ENCODE data around the gene CRB2. TPM values are rescaled to one million over a fixed set of nuclear protein-coding genes. Genes with fewer than 3 reads are reported as not detected.
A peak's percentile ranks its signal among the peaks of the same experiment; 100 is the strongest.

The CRB2 gene
- total RNA-seq, 2 donors from 2014 or later = 0.14 TPM; not detected in 1

- peak in 1 of 2 donors; percentile 54 for DNase-seq (ENCODE audit: low spot score in 2 of 2)
- Mint-ChIP-seq H3K36me3 (no peaks in the 10 kb centered on the region), H3K27ac (no peak overlapping the region), H3K9me3 (no peaks in the 10 kb centered on the region)
- ATAC-seq = peak in 1 of 2 donors; percentile 44
These were observed 43.9 kb downstream of the CRB2 start for GRCh38 chr9:123399803-123400378.

GRCh38 chr9:123400926-123401503, 45.0 kb downstream of the CRB2 start:
- H3K36me3 Mint-ChIP-seq = no peaks in the 10 kb centered on the region
- H3K9me3 Mint-ChIP-seq = no peaks in the 10 kb centered on the region
- no peak for ATAC-seq
- H3K27ac Mint-ChIP-seq = no peak overlapping the region
- DNase-seq (ENCODE audit: low spot score in 2 of 2) = no peak

- H3K9me3 Mint-ChIP-seq = no peaks in the 10 kb centered on the region
- H3K27ac Mint-ChIP-seq = no peak overlapping the region
- ATAC-seq (peak in 1 of 2 donors; percentile 43), DNase-seq (ENCODE audit: low spot score in 2 of 2) (no peak)
- H3K36me3 Mint-ChIP-seq = no peaks in the 10 kb centered on the region
These were observed 46.0 kb downstream of the CRB2 start for GRCh38 chr9:123401879-123402513.

GRCh38 chr9:123402981-123403509, 47.0 kb downstream of the CRB2 start:
- DNase-seq (ENCODE audit: low spot score in 2 of 2) (no peak), ATAC-seq (no peak)
- Mint-ChIP-seq H3K9me3 (no peaks in the 10 kb centered on the region), H3K27ac (peak overlapping the region in 1 of 2 donors; percentile 34), H3K36me3 (no peaks in the 10 kb centered on the region)

- Mint-ChIP-seq H3K27ac (peak overlapping the region in 1 of 2 donors; percentile 60), H3K9me3 (no peaks in the 10 kb centered on the region)
- no peak for ATAC-seq
These were observed 50.0 kb downstream of the CRB2 start for GRCh38 chr9:123406016-123406415.

GRCh38 chr9:123406691-123407216, 50.8 kb downstream of the CRB2 start:
- Mint-ChIP-seq H3K36me3 (no peaks in the 10 kb centered on the region), H3K9me3 (no peaks in the 10 kb centered on the region), H3K27ac (peak overlapping the region in 1 of 2 donors; percentile 60)
- ATAC-seq (no peak), DNase-seq (ENCODE audit: low spot score in 2 of 2) (no peak)

More at GRCh38 chr9:123406016-123406415, 50.0 kb downstream of the CRB2 start:
- no peaks in the 10 kb centered on the region for H3K36me3 Mint-ChIP-seq
- no peak for DNase-seq (ENCODE audit: low spot score in 2 of 2)

GRCh38 chr9:123407217-123407851, 51.3 kb downstream of the CRB2 start:
- DNase-seq (ENCODE audit: low spot score in 2 of 2) = no peak
- ATAC-seq = no peak
- Mint-ChIP-seq H3K36me3 (no peaks in the 10 kb centered on the region), H3K9me3 (no peaks in the 10 kb centered on the region), H3K27ac (no peak overlapping the region)

GRCh38 chr9:123408313-123409262, 52.6 kb downstream of the CRB2 start:
- ATAC-seq (no peak), DNase-seq (ENCODE audit: low spot score in 2 of 2) (no peak)
- Mint-ChIP-seq H3K36me3 (no peaks in the 10 kb centered on the region), H3K9me3 (no peaks in the 10 kb centered on the region), H3K27ac (peak overlapping the region in 1 of 2 donors; percentile 9)

GRCh38 chr9:123410281-123410910, 54.4 kb downstream of the CRB2 start:
- ATAC-seq (no peak), DNase-seq (ENCODE audit: low spot score in 2 of 2) (no peak)
- Mint-ChIP-seq H3K9me3 (no peaks in the 10 kb centered on the region), H3K36me3 (no peaks in the 10 kb centered on the region), H3K27ac (no peak overlapping the region)

- Mint-ChIP-seq H3K9me3 (no peaks in the 10 kb centered on the region), H3K27ac (no peak overlapping the region), H3K36me3 (no peaks in the 10 kb centered on the region)
- no peak for DNase-seq (ENCODE audit: low spot score in 2 of 2)
- no peak for ATAC-seq
These were observed 55.2 kb downstream of the CRB2 start for GRCh38 chr9:123411191-123411590.

GRCh38 chr9:123411636-123412035, 55.6 kb downstream of the CRB2 start:
- Mint-ChIP-seq H3K36me3 (no peaks in the 10 kb centered on the region), H3K9me3 (no peaks in the 10 kb centered on the region), H3K27ac (peak overlapping the region in 1 of 2 donors; percentile 33)
- no peak for DNase-seq (ENCODE audit: low spot score in 2 of 2)
- ATAC-seq = no peak

GRCh38 chr9:123412171-123412820, 56.3 kb downstream of the CRB2 start:
- Mint-ChIP-seq H3K36me3 (no peaks in the 10 kb centered on the region), H3K9me3 (no peaks in the 10 kb centered on the region), H3K27ac (peak overlapping the region in 1 of 2 donors; percentile 33)
- ATAC-seq (no peak), DNase-seq (ENCODE audit: low spot score in 2 of 2) (no peak)

- no peaks in the 10 kb centered on the region for H3K9me3 Mint-ChIP-seq
- no peaks in the 10 kb centered on the region for H3K36me3 Mint-ChIP-seq
- H3K27ac Mint-ChIP-seq = no peak overlapping the region
- DNase-seq (ENCODE audit: low spot score in 2 of 2) (no peak), ATAC-seq (no peak)
These were observed 58.2 kb downstream of the CRB2 start for GRCh38 chr9:123414204-123414603.

GRCh38 chr9:123414936-123415930, 59.2 kb downstream of the CRB2 start:
- ATAC-seq (no peak), DNase-seq (ENCODE audit: low spot score in 2 of 2) (no peak)
- H3K27ac Mint-ChIP-seq = peak overlapping the region in 1 of 2 donors; percentile 72
- no peaks in the 10 kb centered on the region for H3K9me3 Mint-ChIP-seq
- no peaks in the 10 kb centered on the region for H3K36me3 Mint-ChIP-seq
